B cell (primary cell): ENCODE results near the gene SLC44A3. TPM values are rescaled to one million over a fixed set of nuclear protein-coding genes. Genes with fewer than 3 reads are reported as not detected.
"Not testable (repeated sequence)": the region's sequence is repeated elsewhere in the genome, so short reads cannot be mapped to it uniquely, and the experiment has no call there.

Source experiments
- ATAC-seq: fragments of 200-7000 bp; cut with Tn5 transposase; one replicate; pipeline ENCODE4 v1.10.0; 2021; ENCODE audit warnings: low read depth, mild to moderate bottlenecking, moderate number of reproducible peaks, moderate library complexity
- CTCF ChIA-PET: fragments of 350-600 bp; sonication (Branson Sonifier 250); formaldehyde crosslinking; loops from one replicate; lab custom pipeline; 2021; ENCODE audit warnings: antibody characterized with exemption, inconsistent platforms; lab: Charles Lee
- POLR2A ChIA-PET: fragments of 350-600 bp; sonication (Branson Sonifier 250); formaldehyde crosslinking; loops from one replicate; lab custom pipeline; 2021; ENCODE audit warnings: antibody characterized with exemption; lab: Charles Lee
- DNase-seq: peaks from one replicate; pipeline ENCODE4 v3.0.0; 2013
- H2AFZ ChIP-seq: 2 replicates; pipeline ENCODE4 v1.6.1; 2012; ENCODE audit warnings: mild to moderate bottlenecking, low read depth, low read length; ENCODE audit not compliant: insufficient read depth, poor library complexity, severe bottlenecking
- H3K27ac ChIP-seq, 2 donors: 1 replicate in 1 of 2; 2 replicates in 1 of 2; pipeline ENCODE4 v1.5.1; 2012 to 2013; ENCODE audit warnings: low read length in 2 of 2, mild to moderate bottlenecking in 2 of 2, moderate library complexity in 1 of 2
- H3K27me3 ChIP-seq, 4 experiments: fragments of 200-600 bp in 1 of 4; sonication (generic) in 1 of 4; replicated peaks in 1 of 4; 1 replicate in 2 of 4; 2 replicates in 2 of 4; pipeline versions ENCODE4 v1.6.1 to v1.7.0; 2013 to 2016; ENCODE audit warnings: low read length in 3 of 4, mild to moderate bottlenecking in 2 of 4, mixed read lengths in 1 of 4, moderate library complexity in 1 of 4; ENCODE audit not compliant: insufficient read depth in 4 of 4, control insufficient read depth in 3 of 4; ENCODE audit errors: control extremely low read depth in 1 of 4
- H3K36me3 ChIP-seq, 2 experiments: replicated peaks in 1 of 2; 1 replicate in 1 of 2; 2 replicates in 1 of 2; pipeline versions ENCODE4 v1.6.1 to v1.7.1; 2013; ENCODE audit warnings: low read length in 1 of 2; ENCODE audit not compliant: insufficient read depth in 2 of 2, control insufficient read depth in 1 of 2; ENCODE audit errors: control extremely low read depth in 1 of 2, extremely low read depth in 1 of 2
- H3K4me1 ChIP-seq, 2 donors: fragments of 200-600 bp in 1 of 2; sonication (generic) in 1 of 2; 1 replicate in 1 of 2; 2 replicates in 1 of 2; pipeline versions ENCODE4 v1.5.1 to v1.6.1; 2013 to 2017; ENCODE audit warnings: low read length in 2 of 2; ENCODE audit not compliant: control insufficient read depth in 2 of 2, insufficient read depth in 2 of 2
- H3K4me2 ChIP-seq: replicated peaks from 2 replicates; pipeline ENCODE3; 2012; ENCODE audit warnings: mild to moderate bottlenecking, low read depth, low read length; ENCODE audit not compliant: poor library complexity, severe bottlenecking
- H3K4me3 ChIP-seq, 5 experiments: fragments of 200-600 bp in 1 of 5; sonication (generic) in 1 of 5; 1 replicate in 3 of 5; 2 replicates in 2 of 5; pipeline versions ENCODE4 v1.5.1 to v1.7.0; 2011 to 2016; ENCODE audit warnings: low read length in 4 of 5, mild to moderate bottlenecking in 4 of 5, low read depth in 2 of 5, control low read depth in 1 of 5, moderate library complexity in 1 of 5; ENCODE audit not compliant: insufficient read depth in 1 of 5; ENCODE audit errors: control extremely low read depth in 1 of 5, extremely low read depth in 1 of 5
- H3K79me2 ChIP-seq: fragments of 200-600 bp; sonication (generic); one replicate; pipeline ENCODE4 v1.6.0; 2016; ENCODE audit warnings: low read length; ENCODE audit not compliant: control insufficient read depth, insufficient read depth
- H3K9ac ChIP-seq: fragments of 200-600 bp; sonication (generic); 2 replicates; pipeline ENCODE4 v1.6.1; 2017; ENCODE audit warnings: mild to moderate bottlenecking, low read length, moderate library complexity
- H3K9me3 ChIP-seq, 3 donors: one replicate each; pipeline versions ENCODE4 v1.6.1 to v1.7.1; 2013; ENCODE audit warnings: low read length in 2 of 3; ENCODE audit not compliant: control insufficient read depth in 2 of 3, insufficient read depth in 1 of 3; ENCODE audit errors: control extremely low read depth in 1 of 3
- H4K20me1 ChIP-seq: 2 replicates; pipeline ENCODE4 v1.6.0; 2012; ENCODE audit warnings: mild to moderate bottlenecking, low read length; ENCODE audit not compliant: insufficient read depth, control insufficient read depth, poor library complexity, severe bottlenecking
- H3K27ac Mint-ChIP-seq: one replicate; pipeline ENCODE4 v1.8.0; 2021; ENCODE audit warnings: mixed read lengths
- H3K27me3 Mint-ChIP-seq: one replicate; pipeline ENCODE4 v1.8.0; 2021; ENCODE audit warnings: mixed read lengths
- H3K4me1 Mint-ChIP-seq: one replicate; pipeline ENCODE4 v1.8.0; 2021; ENCODE audit warnings: mixed read lengths
- H3K4me3 Mint-ChIP-seq: one replicate; pipeline ENCODE4 v1.8.0; 2021; ENCODE audit warnings: mixed read lengths
- H3K9me3 Mint-ChIP-seq: one replicate; pipeline ENCODE4 v1.8.0; 2022; ENCODE audit warnings: mixed read lengths; ENCODE audit not compliant: insufficient read depth
- CTCF ChIP-seq: fragments of 200-600 bp; IDR thresholded peaks from one replicate; pipeline ENCODE4 v1.8.0; 2022; ENCODE audit warnings: antibody characterized with exemption, mild to moderate bottlenecking
- EZH2 ChIP-seq: IDR thresholded peaks from 2 replicates; pipeline ENCODE4 v1.6.1; 2012; ENCODE audit warnings: borderline replicate concordance, low read depth, mild to moderate bottlenecking, moderate library complexity, low read length; ENCODE audit not compliant: insufficient read depth, poor library complexity, severe bottlenecking
- WGBS: methylation state at CpG from one replicate; pipeline ENCODE4 v1.1.5; 2013; ENCODE audit warnings: missing lambda C conversion rate; ENCODE audit not compliant: insufficient coverage; 5-methylcytosine and 5-hydroxymethylcytosine counted together
- intact Hi-C: fragments of 100-400 bp; cut with micrococcal nuclease; formaldehyde crosslinking; loops from one replicate; pipeline ENCODE4 v1.10.0; 2022
- polyA plus RNA-seq: library from polyadenylated mRNA; depleted of rRNA; stranded (reverse); fragments of >200 nt; gene quantifications from 2 replicates; pipeline ENCODE4 v1.2.3, GENCODE V29; 2012
- total RNA-seq, 2 donors: library from RNA; stranded (reverse); fragments of 120-200 nt in 1 of 2; gene quantifications; 1 replicate in 1 of 2; 2 replicates in 1 of 2; pipeline versions ENCODE4 v1.2.3 to v1.2.4, GENCODE V29; 2013 to 2022

Gene SLC44A3
- total and polyA plus RNA-seq, 2 donors (not counting 1 experiment from before 2014, with no cell fraction given) = not detected

- Histone ChIP-seq H3K4me2 (no peak overlapping the region), H3K27ac (no peak overlapping the region), H3K79me2 (no peaks in the 10 kb centered on the region), H2AFZ (no peak overlapping the region), H3K9me3 (no peaks in the 10 kb centered on the region), H3K27me3 (no peaks in the 10 kb centered on the region), H3K36me3 (no peaks in the 10 kb centered on the region), H4K20me1 (no peaks in the 10 kb centered on the region), H3K4me3 (no peak overlapping the region), H3K4me1 (no peaks in the 10 kb centered on the region), H3K9ac (no peak overlapping the region)
- intact Hi-C loops = no loop called here
- ChIA-PET POLR2A (no interaction called here), CTCF (no interaction called here)
- H3K9me3 Mint-ChIP-seq = no peaks in the 10 kb centered on the region
- peaks cover 5% of the 10 kb centered on the region for H3K27me3 Mint-ChIP-seq
- DNase-seq (no peak), ATAC-seq (no peak)
- WGBS = no CpG with 5 or more reads among the region's 1 CpG
- TF ChIP-seq CTCF (no peak), EZH2 (no peak)
- H3K27ac Mint-ChIP-seq = no peak overlapping the region
- H3K4me3 Mint-ChIP-seq = no peak overlapping the region
- no peaks in the 10 kb centered on the region for H3K4me1 Mint-ChIP-seq
Measured at GRCh38 chr1:94937820-94938219, 117.7 kb downstream of the SLC44A3 start.

- Mint-ChIP-seq H3K27ac (no peak overlapping the region), H3K27me3 (peaks cover 16% of the 10 kb centered on the region), H3K9me3 (no peaks in the 10 kb centered on the region), H3K4me3 (no peak overlapping the region), H3K4me1 (no peaks in the 10 kb centered on the region)
- CTCF ChIA-PET = interaction anchor here (1.9 kb wide), 1 partner anchor 103 kb away, joined by 4 read pairs; no protein-coding TSS in a partner anchor
- Histone ChIP-seq H3K4me3 (no peak overlapping the region), H3K4me1 (no peaks in the 10 kb centered on the region), H4K20me1 (no peaks in the 10 kb centered on the region), H3K4me2 (no peak overlapping the region), H3K27ac (no peak overlapping the region), H3K9me3 (no peaks in the 10 kb centered on the region), H2AFZ (no peak overlapping the region), H3K79me2 (no peaks in the 10 kb centered on the region), H3K27me3 (peaks cover 0 to 3% (median 0%) of the 10 kb centered on the region in 4 experiments), H3K9ac (no peak overlapping the region), H3K36me3 (no peaks in the 10 kb centered on the region)
- POLR2A ChIA-PET = no interaction called here
- TF ChIP-seq CTCF (no peak), EZH2 (no peak)
- intact Hi-C loops = no loop called here
- 95% methylated on average over 3 of the region's 3 CpGs for WGBS
- ATAC-seq (no peak), DNase-seq (no peak)
Measured at GRCh38 chr1:94940738-94941137, 120.6 kb downstream of the SLC44A3 start.

GRCh38 chr1:94941480-94941879 lies 121.3 kb downstream of the SLC44A3 start:
- H3K27me3 Mint-ChIP-seq = peaks cover 16% of the 10 kb centered on the region
- H3K36me3 ChIP-seq, H3K9me3 Mint-ChIP-seq, DNase-seq, H2AFZ ChIP-seq, H3K4me1 Mint-ChIP-seq, H3K27ac ChIP-seq, ATAC-seq, H3K4me1 ChIP-seq, H3K4me3 ChIP-seq, CTCF ChIA-PET, H3K27ac Mint-ChIP-seq, H3K4me3 Mint-ChIP-seq, H3K9me3 ChIP-seq, H4K20me1 ChIP-seq, intact Hi-C loops, POLR2A ChIA-PET, H3K9ac ChIP-seq, H3K79me2 ChIP-seq, H3K27me3 ChIP-seq, H3K4me2 ChIP-seq: not testable (repeated sequence)
- WGBS = 83% methylated on average over 1 of the region's 1 CpG
